Measurements from ENCODE around the gene CFTR.

- TF ChIP-seq, protein P1, sequence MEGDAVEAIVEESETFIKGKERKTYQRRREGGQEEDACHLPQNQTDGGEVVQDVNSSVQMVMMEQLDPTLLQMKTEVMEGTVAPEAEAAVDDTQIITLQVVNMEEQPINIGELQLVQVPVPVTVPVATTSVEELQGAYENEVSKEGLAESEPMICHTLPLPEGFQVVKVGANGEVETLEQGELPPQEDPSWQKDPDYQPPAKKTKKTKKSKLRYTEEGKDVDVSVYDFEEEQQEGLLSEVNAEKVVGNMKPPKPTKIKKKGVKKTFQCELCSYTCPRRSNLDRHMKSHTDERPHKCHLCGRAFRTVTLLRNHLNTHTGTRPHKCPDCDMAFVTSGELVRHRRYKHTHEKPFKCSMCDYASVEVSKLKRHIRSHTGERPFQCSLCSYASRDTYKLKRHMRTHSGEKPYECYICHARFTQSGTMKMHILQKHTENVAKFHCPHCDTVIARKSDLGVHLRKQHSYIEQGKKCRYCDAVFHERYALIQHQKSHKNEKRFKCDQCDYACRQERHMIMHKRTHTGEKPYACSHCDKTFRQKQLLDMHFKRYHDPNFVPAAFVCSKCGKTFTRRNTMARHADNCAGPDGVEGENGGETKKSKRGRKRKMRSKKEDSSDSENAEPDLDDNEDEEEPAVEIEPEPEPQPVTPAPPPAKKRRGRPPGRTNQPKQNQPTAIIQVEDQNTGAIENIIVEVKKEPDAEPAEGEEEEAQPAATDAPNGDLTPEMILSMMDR (IDR thresholded peaks at IDR 0.05; ENCODE audit: low read length): no peak
- no peak for TF ChIP-seq EZH2 (optimal IDR thresholded peaks at IDR 0.05; ENCODE audit: low read depth, low read length)
These were observed 31.2 kb upstream of the CFTR start for GRCh38 chr7:117448655-117449054.
